Right ventricle myocardium superior (tissue), 1 donor: Measurements from ENCODE around the gene YAP1. TPM values are rescaled to one million over a fixed set of nuclear protein-coding genes. Genes with fewer than 3 reads are reported as not detected.
"Not testable (repeated sequence)": the region's sequence is repeated elsewhere in the genome, so short reads cannot be mapped to it uniquely, and the experiment has no call there.

Source experiments
- ATAC-seq: fragments of 200-7000 bp; cut with Tn5 transposase; one replicate; pipeline ENCODE4 v1.9.1; 2020; ENCODE audit warnings: mild to moderate bottlenecking; ENCODE audit not compliant: poor library complexity
- DNase-seq: peaks from one replicate; pipeline ENCODE4 v3.0.0-alpha.2; 2020
- intact Hi-C: fragments of 100-400 bp; cut with DNase I; formaldehyde crosslinking; loops from one replicate; pipeline ENCODE4 v1.11.2; 2022
- total RNA-seq: library from RNA; stranded (reverse); fragmentation: NEBNext Ultra II Directional; extraction: Animal tissue kit (Norgen Biotek cat#: 25700); gene quantifications from one replicate; pipeline ENCODE4 v1.2.1, GENCODE V29; 2021
- donor health status: DM: no; HTN: yes; CAD: no; lungs with severe emphysema.

YAP1 gene
- total RNA-seq, 1 donor from 2014 or later, result 73.8 TPM

DNA sequence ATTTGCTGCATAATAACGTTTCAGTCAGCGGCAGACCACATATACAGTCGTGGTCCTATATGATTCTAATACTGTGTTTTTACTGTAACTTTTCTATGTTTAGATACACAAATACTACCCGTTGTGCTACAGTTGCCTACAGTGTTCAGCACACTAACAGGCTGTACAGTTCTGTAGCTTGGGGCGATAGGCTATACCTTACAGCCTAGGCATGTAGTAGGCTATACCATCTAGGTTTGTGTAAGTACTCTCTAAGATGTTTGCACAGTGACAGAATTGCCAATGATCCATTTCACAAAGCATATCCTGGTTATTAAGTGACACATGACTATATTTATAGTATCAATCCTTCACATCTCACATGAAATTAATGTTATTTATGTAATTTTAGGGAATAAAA is 78.2 kb downstream of the YAP1 start:
- DNase-seq (no peak), ATAC-seq (no peak)
- intact Hi-C loops, result no loop called here

DNA sequence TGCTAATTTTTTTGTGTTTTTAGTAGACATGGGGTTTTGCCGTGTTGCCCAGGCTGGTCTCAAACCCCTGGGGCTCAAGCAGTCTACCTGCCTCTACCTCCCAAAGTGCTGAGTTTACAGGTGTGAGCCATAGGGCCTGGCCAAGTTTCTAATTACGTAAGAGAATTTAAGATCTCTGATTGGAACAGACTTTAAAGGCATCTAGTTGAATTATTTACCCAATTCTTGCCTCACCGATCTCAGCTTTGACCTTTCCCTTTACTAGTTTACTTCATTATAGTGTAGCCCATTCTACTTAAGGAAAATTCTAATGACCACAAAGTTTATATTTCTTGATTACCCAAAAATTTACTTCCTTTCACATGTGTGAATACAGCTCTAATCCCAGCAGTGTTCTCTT is 81.6 kb downstream of the YAP1 start:
- DNase-seq, result no peak
- intact Hi-C loops, result no loop called here
- ATAC-seq, result no peak

DNA sequence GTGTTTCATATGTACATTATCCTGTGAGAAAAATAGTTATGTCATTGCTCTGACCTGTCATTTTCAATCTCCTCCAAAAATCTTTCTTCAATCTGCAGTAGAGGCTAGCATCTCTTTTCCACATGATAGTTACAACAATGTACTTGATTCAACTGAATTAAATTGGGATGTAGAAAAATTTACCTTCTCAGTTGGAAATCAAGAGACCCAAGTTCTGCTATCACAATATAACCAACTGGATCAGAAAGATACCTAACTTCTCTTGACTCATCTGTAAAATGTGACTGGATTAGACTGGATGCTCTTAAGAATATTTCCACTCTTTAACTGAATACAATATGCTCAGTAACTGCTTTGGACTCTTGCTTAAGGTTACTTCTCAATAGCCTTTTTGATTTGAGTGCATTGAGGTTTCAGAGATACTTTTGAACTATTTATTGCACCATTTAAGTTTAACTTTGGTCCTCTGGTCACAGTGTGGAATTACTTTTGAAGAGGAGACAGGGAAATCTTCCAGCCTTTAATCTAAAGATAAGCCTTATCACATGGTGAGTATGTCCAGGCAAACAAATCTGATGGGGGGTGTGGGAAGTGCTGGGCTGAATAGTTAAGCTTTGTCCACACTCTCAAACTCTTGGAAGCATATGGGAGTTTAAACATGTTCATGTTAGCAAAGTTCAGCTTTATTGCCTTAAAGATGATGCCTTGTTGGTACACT is 82.3 kb downstream of the YAP1 start:
- no peak for ATAC-seq
- DNase-seq, result no peak
- intact Hi-C loops, result no loop called here

DNA sequence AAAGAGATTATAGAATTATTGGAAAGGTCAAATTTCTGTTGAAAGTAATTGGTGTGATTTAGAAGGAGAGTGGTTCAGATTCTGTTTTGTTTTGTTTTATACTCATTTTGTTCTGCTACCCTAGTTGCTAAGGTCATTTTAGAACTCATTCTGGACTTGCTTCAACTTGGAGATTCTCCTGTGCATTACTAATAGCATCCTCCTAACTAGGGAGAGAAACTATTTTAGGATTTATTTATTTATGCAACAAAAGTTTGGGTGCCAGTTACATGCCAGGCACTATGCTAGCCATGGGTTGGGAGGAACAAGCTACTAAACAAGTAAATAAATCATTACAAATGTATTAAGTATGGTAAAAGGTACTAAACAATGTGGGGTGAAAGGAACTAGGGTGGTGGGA is 84.0 kb downstream of the YAP1 start:
- intact Hi-C loops, result no loop called here
- DNase-seq, result no peak

DNA sequence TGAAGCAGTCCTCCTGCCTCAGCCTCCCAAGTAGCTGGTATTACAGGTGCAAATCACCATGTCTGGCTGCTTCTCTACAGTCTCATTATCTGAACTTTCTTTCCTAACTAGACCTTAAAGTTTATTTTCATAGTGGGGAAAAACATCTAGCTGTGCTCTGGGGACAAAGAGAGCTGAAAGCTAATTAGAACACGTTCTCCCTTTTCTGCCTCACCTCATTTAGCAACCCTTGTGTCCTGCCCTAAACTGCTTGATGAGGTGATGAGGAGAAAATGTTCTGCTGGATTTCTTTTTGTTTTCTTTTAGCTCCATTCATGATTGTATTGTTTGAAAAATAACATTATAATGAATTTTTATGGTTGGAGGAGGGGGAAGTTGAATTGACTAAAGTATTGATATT is 84.7 kb downstream of the YAP1 start:
- DNase-seq (no peak), ATAC-seq (no peak)
- intact Hi-C loops, result no loop called here

More for the DNA sequence above, 84.0 kb downstream of the YAP1 start:
- no peak for ATAC-seq

DNA sequence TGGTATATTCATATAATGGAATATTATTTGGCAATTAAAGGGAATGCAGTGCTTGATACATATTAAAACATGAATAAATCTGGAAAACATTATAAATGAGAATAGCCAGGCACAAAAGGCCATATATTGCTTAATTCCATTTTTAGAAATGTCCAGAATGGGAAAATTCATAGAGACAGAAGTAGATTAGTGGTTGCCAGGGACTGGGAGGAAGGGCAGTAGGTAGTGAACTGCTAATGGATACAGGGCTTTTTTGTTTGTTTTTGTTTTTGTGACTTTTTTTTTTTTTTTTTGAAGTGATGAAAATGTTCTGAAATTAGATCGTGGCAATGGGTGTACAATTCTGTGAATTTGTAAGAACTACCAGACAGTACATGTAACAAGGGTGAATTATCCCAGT is 86.1 kb downstream of the YAP1 start:
- intact Hi-C loops, result no loop called here
- no peak for DNase-seq
- ATAC-seq, result no peak

DNA sequence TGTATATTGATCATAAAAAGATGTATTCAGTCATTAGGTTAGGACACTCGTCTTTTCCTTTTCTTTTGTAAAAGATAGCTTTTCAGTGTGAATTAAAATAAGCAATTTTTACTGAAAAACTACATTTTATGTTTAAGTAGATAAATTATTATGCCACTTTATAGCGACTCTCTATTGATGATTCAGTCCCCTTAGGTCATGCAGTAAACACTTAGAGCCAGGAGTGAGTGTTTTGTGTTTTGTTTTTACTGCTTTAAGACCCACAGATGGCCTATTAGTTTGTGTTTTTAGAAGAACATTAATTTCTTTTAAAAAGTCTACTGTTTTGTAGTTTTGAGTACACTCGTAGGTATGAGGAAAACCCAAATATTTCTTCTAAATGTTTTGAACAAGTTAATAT is 86.6 kb downstream of the YAP1 start:
- ATAC-seq, result no peak
- intact Hi-C loops, result no loop called here

DNA sequence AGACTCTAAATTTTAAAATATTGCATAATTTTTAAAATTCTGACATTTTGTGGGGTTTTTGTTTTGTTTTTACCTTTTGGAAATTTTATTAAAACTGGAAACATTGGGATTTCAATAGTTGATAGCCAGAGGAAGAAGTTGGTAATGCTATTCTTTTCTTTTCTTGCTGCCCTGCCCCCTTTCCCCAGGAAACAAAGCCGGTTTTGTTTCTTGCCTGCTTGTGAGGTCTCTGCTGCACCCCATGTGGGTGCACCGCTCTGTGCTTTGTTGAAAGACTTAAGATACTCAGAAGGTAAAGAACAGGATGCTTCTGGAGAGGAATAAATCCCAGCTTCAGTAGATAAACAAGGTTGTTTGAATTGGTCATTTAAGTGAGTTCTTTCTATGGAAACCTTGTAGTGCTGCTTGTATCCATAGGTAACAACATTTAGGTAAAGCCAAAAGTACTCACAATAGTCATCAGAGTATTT is 87.5 kb downstream of the YAP1 start:
- intact Hi-C loops, result no loop called here
- DNase-seq (no peak), ATAC-seq (no peak)

More for the DNA sequence above, 86.6 kb downstream of the YAP1 start:
- DNase-seq, result no peak

DNA sequence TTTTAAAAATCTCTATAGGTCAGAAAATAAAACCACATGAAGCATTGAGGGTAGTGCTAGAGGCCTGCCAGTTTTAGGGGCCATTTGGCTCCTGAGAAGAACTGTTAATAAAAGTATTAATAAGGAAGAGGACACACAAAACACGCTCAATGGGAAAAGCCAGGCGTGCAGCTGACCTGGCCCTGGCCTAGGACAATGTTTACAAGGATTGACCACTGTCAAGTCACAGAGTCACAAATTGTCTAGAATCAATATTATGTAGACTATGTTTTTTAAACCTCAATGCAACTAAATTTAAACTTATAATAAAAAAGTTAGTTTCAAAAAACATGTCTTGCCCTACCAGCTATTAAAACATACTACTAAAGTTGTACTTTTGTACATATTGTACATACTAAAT is 89.4 kb downstream of the YAP1 start:
- DNase-seq, result no peak
- no peak for ATAC-seq

DNA sequence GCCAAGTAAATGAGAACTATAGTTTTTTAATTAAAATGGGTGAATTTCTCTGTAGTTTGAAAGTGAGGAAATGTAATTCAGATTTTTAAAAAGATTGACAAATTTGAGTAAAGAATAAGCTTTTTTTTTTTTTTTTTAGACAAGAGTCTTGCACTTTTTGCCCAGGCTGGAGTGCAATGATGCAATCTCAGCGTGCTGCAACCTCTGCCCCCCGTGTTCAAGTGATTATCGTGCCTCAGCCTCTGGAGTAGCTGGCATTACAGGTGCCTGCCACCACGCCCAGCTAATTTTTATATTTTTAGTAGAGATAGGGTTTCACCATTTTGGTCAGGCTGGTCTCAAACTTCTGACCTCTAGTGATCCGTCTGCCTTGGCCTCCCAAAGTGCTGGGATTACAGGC is 90.1 kb downstream of the YAP1 start:
- DNase-seq, intact Hi-C loops, ATAC-seq: not testable (repeated sequence)

More for the DNA sequence above, 89.4 kb downstream of the YAP1 start:
- intact Hi-C loops, result no loop called here

DNA sequence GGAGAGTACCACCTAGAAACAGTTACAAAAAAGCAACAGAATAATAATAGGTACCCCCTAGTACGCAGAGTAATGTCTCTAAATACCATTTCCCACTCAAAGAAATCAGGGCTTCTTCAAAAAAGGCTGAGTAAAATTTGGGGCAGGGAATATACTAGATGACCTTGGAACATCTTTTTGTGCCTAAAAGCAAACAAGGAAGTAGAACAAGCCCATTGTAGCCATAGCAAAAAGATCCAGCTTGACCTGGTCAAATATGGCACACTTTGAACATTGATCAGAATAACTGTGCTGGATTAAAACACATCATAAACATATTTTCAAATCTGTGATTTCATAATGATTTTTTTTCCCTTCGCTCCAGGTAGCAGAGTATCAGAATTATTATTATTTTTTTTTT is 91.5 kb downstream of the YAP1 start:
- intact Hi-C loops, result no loop called here
- DNase-seq (no peak), ATAC-seq (no peak)

DNA sequence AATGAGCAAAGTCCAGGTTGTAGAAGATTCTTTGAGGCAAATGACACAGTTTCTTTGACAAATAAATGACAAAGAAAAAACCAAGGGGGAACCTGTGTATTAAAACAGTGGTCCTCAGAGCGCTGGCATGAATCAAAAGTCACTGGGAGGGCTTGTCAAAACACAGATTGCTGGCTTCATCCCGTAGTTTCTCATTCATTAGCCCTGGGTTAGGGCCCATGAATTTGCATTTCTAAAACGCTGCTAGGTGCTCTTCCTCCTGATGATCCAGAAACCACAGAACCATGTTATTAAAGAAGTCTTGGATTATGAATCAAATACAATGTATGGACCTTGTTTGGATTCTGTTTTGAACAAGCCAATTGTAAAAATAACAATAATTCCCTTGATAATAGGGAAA is 92.7 kb downstream of the YAP1 start:
- ATAC-seq, result no peak
- no peak for DNase-seq
- intact Hi-C loops, result no loop called here

DNA sequence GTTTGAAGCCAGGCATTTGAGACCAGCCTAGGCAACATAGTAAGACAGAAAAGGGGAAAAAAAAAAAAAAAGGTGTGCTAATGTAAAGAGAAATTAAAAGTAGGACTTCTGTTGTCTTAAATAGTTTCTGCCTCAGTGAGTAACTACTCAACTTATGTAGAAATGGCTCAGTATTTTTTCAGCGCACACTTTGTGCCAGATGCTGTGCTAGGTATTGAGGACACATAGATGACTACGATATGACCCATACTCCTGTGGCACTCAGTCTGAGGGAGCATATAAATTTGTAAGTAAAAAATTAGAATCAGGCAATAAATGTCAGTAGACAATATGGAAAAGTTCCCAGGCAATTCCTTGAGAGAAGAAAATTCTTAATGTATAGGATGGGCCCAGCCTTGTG is 93.9 kb downstream of the YAP1 start:
- DNase-seq (no peak), ATAC-seq (no peak)
- intact Hi-C loops, result no loop called here

DNA sequence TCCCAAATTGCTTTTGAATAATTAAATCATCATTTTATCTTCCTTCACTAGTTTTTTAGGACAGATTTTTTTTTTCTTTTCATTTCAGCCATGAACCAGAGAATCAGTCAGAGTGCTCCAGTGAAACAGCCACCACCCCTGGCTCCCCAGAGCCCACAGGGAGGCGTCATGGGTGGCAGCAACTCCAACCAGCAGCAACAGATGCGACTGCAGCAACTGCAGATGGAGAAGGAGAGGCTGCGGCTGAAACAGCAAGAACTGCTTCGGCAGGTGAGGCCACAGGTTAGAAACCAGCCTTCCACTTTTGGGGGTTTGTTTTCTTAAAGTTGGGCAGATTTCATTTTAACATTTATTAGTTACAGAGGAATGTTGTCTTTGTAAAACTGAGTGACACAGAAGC is 95.6 kb downstream of the YAP1 start:
- DNase-seq, result no peak

DNA sequence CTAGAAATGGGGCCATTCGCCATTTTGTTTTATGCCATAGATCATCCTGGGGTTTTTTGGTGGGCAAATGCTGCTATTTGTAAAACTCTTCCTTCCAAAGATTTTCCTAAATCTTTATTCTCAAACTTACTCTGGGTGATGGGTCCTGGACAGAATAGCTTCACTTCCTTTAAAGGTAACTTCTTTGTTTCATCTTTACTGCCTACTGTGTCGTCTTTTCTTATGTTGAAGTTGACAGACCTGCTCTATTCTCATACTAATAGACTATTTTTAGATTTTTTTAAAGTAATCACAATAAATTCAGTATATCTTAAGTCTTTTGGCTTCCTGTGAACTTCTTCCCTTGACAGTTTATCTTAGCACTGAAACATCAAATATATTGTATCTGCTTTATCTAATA is 98.6 kb downstream of the YAP1 start:
- DNase-seq, result no peak
- ATAC-seq, result no peak
- intact Hi-C loops, result no loop called here

More for the DNA sequence above, 95.6 kb downstream of the YAP1 start:
- ATAC-seq, result no peak
- intact Hi-C loops, result no loop called here

DNA sequence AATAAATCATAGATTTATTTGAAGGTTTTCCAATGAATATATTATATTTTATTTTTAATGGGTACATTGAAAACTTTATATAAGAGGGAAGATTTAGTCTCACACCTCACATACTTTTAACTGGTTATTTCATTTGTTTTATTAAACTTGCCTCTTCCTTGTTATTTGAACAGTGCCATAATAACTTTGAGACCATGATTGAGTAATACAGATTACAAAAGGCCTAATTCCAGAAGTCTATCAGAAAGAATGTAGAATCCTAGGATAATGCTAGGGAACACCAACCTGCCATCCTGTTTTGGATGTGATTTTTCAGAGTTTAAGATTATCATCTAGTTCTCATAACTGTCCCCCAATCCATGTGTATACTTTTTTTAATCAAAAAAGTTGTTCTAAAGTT is 104.4 kb downstream of the YAP1 start:
- intact Hi-C loops, result loop anchor here (10.0 kb wide), 1 partner anchor 100 kb away; the partner anchor contains the start of gene YAP1
- DNase-seq (no peak), ATAC-seq (peak; percentile 63)

DNA sequence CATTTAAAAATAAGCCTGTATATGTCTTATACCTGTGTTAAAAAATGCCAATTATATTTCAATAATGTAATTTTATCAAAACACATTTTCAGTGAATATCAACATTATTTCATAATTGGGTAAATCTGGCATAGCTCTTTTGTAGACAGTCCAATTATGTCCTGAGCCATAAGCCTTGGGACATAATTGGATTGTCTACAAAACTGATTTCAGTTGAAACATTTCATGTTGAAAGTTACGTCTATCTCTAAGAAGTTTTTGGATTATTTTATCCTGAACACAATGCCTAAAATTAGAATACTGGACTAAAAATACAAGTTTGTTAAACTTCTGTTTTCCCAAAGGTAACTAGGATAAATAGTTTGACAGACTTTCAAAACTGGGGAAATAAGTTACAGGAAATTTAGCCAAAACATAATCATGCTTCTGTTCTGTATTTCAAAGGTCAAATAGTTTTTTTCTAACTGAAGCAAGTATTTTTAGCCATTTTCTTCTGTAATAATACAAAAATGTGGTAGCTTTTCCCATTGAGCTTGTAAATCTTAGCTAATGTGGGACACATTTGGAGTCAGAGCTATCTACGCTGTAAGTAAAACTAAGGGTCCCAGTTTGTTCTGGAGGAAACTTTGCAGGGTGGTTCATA is 106.3 kb downstream of the YAP1 start:
- intact Hi-C loops, result loop anchor here (10.0 kb wide), 1 partner anchor 102 kb away; the partner anchor contains the start of gene YAP1
- ATAC-seq (peak; percentile 51), DNase-seq (no peak)

DNA sequence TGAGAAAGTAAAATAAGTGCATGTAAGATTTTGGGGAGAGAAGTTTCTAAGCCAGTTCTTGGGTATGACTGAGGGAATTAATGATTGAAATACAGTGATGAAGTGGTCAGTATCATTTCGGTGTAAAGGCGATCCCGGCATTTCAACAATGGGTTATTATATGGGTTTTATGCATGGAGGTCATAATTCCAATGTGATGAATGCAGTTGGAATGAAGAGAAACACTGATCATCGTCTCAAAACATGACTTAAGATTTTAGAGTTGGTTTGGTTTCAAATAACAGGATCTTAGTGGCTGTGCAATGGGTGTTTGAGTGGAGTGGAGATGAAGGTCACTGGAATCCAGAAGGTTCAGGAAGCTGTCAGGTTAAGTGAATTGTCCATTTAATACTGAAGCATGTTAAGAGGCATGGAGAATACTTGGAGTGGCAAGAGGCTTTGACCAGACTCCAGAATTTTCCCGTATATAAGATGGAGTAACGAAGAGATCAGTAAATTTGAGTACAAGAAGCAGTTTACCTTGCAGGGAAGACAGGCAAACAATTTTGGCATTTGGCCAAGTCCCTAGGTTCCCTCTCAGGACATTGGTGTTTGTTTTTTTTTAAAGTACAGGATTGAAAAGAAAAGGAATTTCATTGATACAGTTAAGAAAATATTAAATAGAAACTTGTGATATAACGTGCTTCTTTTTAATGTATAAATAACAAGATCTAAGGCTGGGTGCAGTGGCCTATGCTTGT is 110.7 kb downstream of the YAP1 start:
- no peak for ATAC-seq
- intact Hi-C loops, result no loop called here
- DNase-seq, result no peak

DNA sequence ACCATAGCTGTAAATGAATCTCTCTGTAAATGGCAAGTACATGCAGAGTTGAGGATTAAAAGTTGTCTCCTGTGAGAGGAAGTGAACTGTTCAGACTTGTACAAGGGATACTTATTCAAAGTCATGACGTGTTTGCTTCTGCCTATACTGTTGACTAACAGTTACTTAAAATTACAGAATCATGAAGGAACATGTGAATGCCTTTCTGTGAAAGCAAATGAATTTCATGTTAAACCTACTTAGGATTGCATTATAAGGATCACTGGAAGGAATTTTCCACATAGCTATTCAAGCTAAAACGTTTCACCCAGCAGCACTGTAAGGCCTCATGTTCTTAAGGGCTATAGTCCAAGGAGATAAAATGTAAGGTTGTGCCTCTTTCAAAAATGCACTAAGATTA is 113.6 kb downstream of the YAP1 start:
- no peak for DNase-seq
- intact Hi-C loops, result no loop called here
- ATAC-seq, result no peak
